AG09309 (cell line): ENCODE measurements around the gene FGF19.
"Not testable (repeated sequence)": the region's sequence is repeated elsewhere in the genome, so short reads cannot be mapped to it uniquely, and the experiment has no call there.

Experiments used
- DNase-seq: peaks from one replicate; pipeline ENCODE4 v3.0.0-alpha.2; 2010; ENCODE audit warnings: low read depth
- H3K4me3 ChIP-seq: 2 replicates; pipeline ENCODE4 v1.5.1; 2011; ENCODE audit warnings: mild to moderate bottlenecking, low read depth, low read length, moderate library complexity; ENCODE audit not compliant: control insufficient read depth
- CTCF ChIP-seq: IDR thresholded peaks from 2 replicates; pipeline ENCODE4 v1.5.1; 2011; ENCODE audit warnings: mild to moderate bottlenecking, low read depth, low read length, inconsistent platforms; ENCODE audit not compliant: insufficient read depth, control insufficient read depth; ENCODE audit errors: missing control alignments

Gene FGF19

GRCh38 chr11:69692422-69692821 is 11.4 kb downstream of the FGF19 start:
- H3K4me3 ChIP-seq = no peak overlapping the region
- DNase-seq = no peak
- TF ChIP-seq CTCF = no peak

- TF ChIP-seq CTCF = no peak
- no peak overlapping the region for H3K4me3 ChIP-seq
Measured at GRCh38 chr11:69691463-69691862, 12.4 kb downstream of the FGF19 start.

GRCh38 chr11:69689484-69690319 is 14.1 kb downstream of the FGF19 start:
- DNase-seq = no peak
- TF ChIP-seq CTCF = no peak
- no peak overlapping the region for H3K4me3 ChIP-seq

More at GRCh38 chr11:69691463-69691862, 12.4 kb downstream of the FGF19 start:
- no peak for DNase-seq

GRCh38 chr11:69687969-69688771 is 15.7 kb downstream of the FGF19 start:
- DNase-seq, H3K4me3 ChIP-seq: not testable (repeated sequence)

GRCh38 chr11:69686856-69687255 is 17.0 kb downstream of the FGF19 start:
- H3K4me3 ChIP-seq = no peak overlapping the region
- TF ChIP-seq CTCF = no peak
- no peak for DNase-seq

- TF ChIP-seq CTCF = no peak
- DNase-seq = no peak
- no peak overlapping the region for H3K4me3 ChIP-seq
Measured at GRCh38 chr11:69686452-69686851, 17.4 kb downstream of the FGF19 start.

GRCh38 chr11:69685348-69685747 is 18.5 kb downstream of the FGF19 start:
- DNase-seq = no peak
- H3K4me3 ChIP-seq = no peak overlapping the region
- no peak for TF ChIP-seq CTCF
